ENCODE results near the gene BANF1. TPM values are rescaled to one million over a fixed set of nuclear protein-coding genes. Genes with fewer than 3 reads are reported as not detected.

Gene BANF1
- total and polyA plus RNA-seq, 9 of the 15 experiments (the other 6 are each of a cell fraction or from before 2014, with no cell fraction given): 108 to 651 (median 263) TPM

GRCh38 chr11:66045177-66045639 is 42.9 kb downstream of the BANF1 start (continued):
- TF ChIP-seq ID3 (CRISPR knock-in tag; IDR thresholded peaks at IDR 0.05): no peak
- TF ChIP-seq ID3 (tag; IDR thresholded peaks at IDR 0.05): no peak
- TF ChIP-seq, protein P1, sequence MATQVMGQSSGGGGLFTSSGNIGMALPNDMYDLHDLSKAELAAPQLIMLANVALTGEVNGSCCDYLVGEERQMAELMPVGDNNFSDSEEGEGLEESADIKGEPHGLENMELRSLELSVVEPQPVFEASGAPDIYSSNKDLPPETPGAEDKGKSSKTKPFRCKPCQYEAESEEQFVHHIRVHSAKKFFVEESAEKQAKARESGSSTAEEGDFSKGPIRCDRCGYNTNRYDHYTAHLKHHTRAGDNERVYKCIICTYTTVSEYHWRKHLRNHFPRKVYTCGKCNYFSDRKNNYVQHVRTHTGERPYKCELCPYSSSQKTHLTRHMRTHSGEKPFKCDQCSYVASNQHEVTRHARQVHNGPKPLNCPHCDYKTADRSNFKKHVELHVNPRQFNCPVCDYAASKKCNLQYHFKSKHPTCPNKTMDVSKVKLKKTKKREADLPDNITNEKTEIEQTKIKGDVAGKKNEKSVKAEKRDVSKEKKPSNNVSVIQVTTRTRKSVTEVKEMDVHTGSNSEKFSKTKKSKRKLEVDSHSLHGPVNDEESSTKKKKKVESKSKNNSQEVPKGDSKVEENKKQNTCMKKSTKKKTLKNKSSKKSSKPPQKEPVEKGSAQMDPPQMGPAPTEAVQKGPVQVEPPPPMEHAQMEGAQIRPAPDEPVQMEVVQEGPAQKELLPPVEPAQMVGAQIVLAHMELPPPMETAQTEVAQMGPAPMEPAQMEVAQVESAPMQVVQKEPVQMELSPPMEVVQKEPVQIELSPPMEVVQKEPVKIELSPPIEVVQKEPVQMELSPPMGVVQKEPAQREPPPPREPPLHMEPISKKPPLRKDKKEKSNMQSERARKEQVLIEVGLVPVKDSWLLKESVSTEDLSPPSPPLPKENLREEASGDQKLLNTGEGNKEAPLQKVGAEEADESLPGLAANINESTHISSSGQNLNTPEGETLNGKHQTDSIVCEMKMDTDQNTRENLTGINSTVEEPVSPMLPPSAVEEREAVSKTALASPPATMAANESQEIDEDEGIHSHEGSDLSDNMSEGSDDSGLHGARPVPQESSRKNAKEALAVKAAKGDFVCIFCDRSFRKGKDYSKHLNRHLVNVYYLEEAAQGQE (IDR thresholded peaks at IDR 0.05; ENCODE audit: borderline replicate concordance): peak; percentile 59; the same call in 1 of the 2 replicates
- TF ChIP-seq, protein P1 (CRISPR knock-in tag; IDR thresholded peaks at IDR 0.05; ENCODE audit: low read depth): no peak
- TF ChIP-seq SIN3A (IDR thresholded peaks at IDR 0.05; ENCODE audit: borderline replicate concordance in 2 of 2, control insufficient read depth in 1 of 2, low read depth in 2 of 2, low read length in 2 of 2): peak in 1 of 2 experiments; percentile 76; a peak in 1 of 4 replicates
- no peak for TF ChIP-seq SNRNP70 (optimal IDR thresholded peaks at IDR 0.05; ENCODE audit: low read depth, low read length)
- peak; percentile 55; the same call in 1 of the 2 replicates for TF ChIP-seq ZKSCAN1 (IDR thresholded peaks at IDR 0.05; ENCODE audit: low read depth, low read length)
- 0 out of 2 replicates have a peak, but pooled peaks have one; percentile 59 for TF ChIP-seq XRCC5 (IDR thresholded peaks at IDR 0.05; ENCODE audit: low read depth, low read length)
- TF ChIP-seq NEUROD1 (IDR thresholded peaks at IDR 0.05; ENCODE audit: borderline replicate concordance, low read depth, low read length, partially characterized antibody): peak; percentile 21
- TF ChIP-seq RB1 (IDR thresholded peaks at IDR 0.05; ENCODE audit: low read depth): peak; percentile 74
- TF ChIP-seq NFIC (IDR thresholded peaks at IDR 0.05): no peak
- TF ChIP-seq THRB (CRISPR knock-in tag; conservative IDR thresholded peaks at IDR 0.05): no peak
- TF ChIP-seq SP1 (CRISPR knock-in tag; IDR thresholded peaks at IDR 0.05): peak; percentile 94
- TF ChIP-seq EGR1 (conservative IDR thresholded peaks at IDR 0.05): peak; percentile 19; the same call in 1 of the 2 replicates
- TF ChIP-seq CREM (IDR thresholded peaks at IDR 0.05; ENCODE audit: low read depth): peak; percentile 26; the same call in 1 of the 2 replicates
- TF ChIP-seq, protein P2, sequence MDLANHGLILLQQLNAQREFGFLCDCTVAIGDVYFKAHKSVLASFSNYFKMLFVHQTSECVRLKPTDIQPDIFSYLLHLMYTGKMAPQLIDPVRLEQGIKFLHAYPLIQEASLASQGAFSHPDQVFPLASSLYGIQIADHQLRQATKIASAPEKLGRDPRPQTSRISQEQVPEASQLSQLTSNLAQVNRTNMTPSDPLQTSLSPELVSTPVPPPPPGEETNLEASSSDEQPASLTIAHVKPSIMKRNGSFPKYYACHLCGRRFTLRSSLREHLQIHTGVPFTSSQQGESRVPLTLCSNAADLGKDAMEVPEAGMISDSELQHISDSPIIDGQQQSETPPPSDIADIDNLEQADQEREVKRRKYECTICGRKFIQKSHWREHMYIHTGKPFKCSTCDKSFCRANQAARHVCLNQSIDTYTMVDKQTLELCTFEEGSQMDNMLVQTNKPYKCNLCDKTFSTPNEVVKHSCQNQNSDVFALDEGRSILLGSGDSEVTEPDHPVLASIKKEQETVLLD (IDR thresholded peaks at IDR 0.05): no peak
- TF ChIP-seq ZNF217 (CRISPR knock-in tag; IDR thresholded peaks at IDR 0.05): no peak
